Testis (tissue), 2 donors: ENCODE data around the gene DYNLRB2.

Experiments
- CTCF ChIP-seq, 3 experiments: fragments of 450-650 bp in 2 of 3; fragments of 200-600 bp in 1 of 3; sonication (generic) in 1 of 3; IDR thresholded peaks; one replicate each; pipeline ENCODE4 v1.5.1; 2016 to 2019; ENCODE audit warnings: antibody characterized with exemption in 3 of 3, mild to moderate bottlenecking in 2 of 3, moderate library complexity in 1 of 3
- POLR2A ChIP-seq: fragments of 450-650 bp; IDR thresholded peaks from one replicate; pipeline ENCODE4 v1.6.1; 2017; ENCODE audit warnings: antibody characterized with exemption, mild to moderate bottlenecking, moderate library complexity

DNA sequence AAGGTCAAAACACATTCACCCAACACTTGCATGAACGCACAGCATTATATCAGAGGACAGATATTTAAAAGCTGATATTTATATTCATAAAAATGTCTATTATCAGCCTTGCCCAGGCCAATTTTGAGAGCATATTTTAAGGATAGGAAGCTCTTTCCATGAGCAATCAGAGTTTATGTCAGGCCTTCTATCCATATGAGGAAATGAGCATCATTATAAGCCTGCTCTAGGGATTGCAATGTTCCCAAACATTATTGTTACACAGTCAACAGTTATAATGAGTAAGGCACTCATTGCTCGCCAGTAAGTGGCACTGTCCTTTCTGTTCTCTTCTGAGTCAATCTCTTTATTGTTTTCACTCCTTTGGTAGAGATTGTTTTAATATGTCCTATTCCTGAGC lies 37.7 kb upstream of the DYNLRB2 start:
- no peak for TF ChIP-seq POLR2A
- no peak for TF ChIP-seq CTCF (IDR thresholded peaks at IDR 0.05)
